MM.1S (cell line): ENCODE measurements around the gene GOLIM4.

Experiments used
- EZH2 ChIP-seq: fragments of 300-600 bp; sonication (generic); optimal IDR thresholded peaks from 2 replicates; pipeline ENCODE3; 2017; ENCODE audit warnings: low read depth, mild to moderate bottlenecking, antibody characterized with exemption, low read length, mixed read lengths
- EZH2phosphoT487 ChIP-seq: fragments of 300-600 bp; sonication (generic); IDR thresholded peaks from 2 replicates; pipeline ENCODE4 v1.6.1; 2018; ENCODE audit warnings: antibody characterized with exemption, low read length
- TF ChIP-seq, protein P1 (sequence below): fragments of 300-600 bp; sonication (generic); IDR thresholded peaks from 2 replicates; pipeline ENCODE4 v1.5.1; 2016; ENCODE audit warnings: antibody characterized with exemption, low read length, mixed read lengths

DNA sequence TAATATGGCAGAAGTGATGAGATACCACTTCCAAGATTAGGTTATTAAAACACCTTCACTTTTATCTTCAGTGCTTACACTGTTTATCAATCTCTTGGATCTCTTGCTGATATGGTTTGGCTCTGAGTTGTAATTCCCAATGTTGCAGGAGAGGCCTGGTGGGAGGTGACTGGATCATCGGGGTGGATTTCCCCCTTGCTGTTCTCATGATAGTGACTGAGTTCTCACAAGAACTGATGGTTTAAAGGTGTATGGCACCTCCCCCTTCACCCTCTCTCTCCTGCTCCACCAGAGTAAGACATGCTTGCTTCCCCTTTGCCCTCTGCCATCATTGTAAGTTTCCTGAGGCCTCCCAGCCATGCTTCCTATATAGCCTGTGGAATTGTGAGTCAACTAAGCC lies 11.8 kb downstream of the GOLIM4 start:
- TF ChIP-seq, protein P1, sequence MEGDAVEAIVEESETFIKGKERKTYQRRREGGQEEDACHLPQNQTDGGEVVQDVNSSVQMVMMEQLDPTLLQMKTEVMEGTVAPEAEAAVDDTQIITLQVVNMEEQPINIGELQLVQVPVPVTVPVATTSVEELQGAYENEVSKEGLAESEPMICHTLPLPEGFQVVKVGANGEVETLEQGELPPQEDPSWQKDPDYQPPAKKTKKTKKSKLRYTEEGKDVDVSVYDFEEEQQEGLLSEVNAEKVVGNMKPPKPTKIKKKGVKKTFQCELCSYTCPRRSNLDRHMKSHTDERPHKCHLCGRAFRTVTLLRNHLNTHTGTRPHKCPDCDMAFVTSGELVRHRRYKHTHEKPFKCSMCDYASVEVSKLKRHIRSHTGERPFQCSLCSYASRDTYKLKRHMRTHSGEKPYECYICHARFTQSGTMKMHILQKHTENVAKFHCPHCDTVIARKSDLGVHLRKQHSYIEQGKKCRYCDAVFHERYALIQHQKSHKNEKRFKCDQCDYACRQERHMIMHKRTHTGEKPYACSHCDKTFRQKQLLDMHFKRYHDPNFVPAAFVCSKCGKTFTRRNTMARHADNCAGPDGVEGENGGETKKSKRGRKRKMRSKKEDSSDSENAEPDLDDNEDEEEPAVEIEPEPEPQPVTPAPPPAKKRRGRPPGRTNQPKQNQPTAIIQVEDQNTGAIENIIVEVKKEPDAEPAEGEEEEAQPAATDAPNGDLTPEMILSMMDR, result no peak
- no peak for TF ChIP-seq EZH2
- TF ChIP-seq EZH2phosphoT487, result no peak
